SU-DHL-6 (cell line): ENCODE measurements around the gene USP6.

Experiments
- CTCF ChIP-seq: fragments of 200-600 bp; sonication (generic); IDR thresholded peaks from one replicate; pipeline ENCODE4 v1.5.1; 2017; ENCODE audit warnings: antibody characterized with exemption, mild to moderate bottlenecking, low read length, moderate library complexity; ENCODE audit not compliant: insufficient read depth, poor library complexity, severe bottlenecking
- EZH2phosphoT487 ChIP-seq: fragments of 200-600 bp; sonication (generic), shearing (Covaris generic); conservative IDR thresholded peaks from 2 replicates; pipeline ENCODE4 v1.6.1; 2018; ENCODE audit warnings: mild to moderate bottlenecking, antibody characterized with exemption, low read length, moderate library complexity, mixed read lengths

DNA sequence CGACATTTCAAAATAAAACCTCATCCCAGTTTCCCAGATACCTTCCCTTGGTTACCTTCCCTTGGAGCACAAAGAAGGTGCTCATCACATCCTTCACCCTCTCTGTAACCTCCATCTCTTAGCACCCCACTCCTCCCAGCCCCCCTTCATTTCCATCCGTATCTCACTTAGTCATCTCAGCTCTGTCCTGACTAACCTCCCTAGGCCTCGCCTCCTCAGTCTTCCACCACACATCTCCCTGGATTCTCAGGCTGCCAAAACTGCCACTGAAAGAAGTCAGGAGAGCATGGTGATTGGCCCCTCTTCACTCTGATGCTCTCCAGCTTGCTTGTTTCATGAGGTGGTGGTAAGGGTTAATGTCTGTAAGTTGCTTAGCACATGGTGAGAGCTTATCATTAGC is 35.2 kb upstream of the USP6 start:
- TF ChIP-seq CTCF (no peak), EZH2phosphoT487 (no peak)
